Measurements from ENCODE around the gene SMG9. TPM values are rescaled to one million over a fixed set of nuclear protein-coding genes. Genes with fewer than 3 reads are reported as not detected.

Gene SMG9
- total and polyA plus RNA-seq, 2 of the 13 experiments (the other 11 are each of a cell fraction or from before 2014, with no cell fraction given), result 16.1 to 18.7 TPM

DNA sequence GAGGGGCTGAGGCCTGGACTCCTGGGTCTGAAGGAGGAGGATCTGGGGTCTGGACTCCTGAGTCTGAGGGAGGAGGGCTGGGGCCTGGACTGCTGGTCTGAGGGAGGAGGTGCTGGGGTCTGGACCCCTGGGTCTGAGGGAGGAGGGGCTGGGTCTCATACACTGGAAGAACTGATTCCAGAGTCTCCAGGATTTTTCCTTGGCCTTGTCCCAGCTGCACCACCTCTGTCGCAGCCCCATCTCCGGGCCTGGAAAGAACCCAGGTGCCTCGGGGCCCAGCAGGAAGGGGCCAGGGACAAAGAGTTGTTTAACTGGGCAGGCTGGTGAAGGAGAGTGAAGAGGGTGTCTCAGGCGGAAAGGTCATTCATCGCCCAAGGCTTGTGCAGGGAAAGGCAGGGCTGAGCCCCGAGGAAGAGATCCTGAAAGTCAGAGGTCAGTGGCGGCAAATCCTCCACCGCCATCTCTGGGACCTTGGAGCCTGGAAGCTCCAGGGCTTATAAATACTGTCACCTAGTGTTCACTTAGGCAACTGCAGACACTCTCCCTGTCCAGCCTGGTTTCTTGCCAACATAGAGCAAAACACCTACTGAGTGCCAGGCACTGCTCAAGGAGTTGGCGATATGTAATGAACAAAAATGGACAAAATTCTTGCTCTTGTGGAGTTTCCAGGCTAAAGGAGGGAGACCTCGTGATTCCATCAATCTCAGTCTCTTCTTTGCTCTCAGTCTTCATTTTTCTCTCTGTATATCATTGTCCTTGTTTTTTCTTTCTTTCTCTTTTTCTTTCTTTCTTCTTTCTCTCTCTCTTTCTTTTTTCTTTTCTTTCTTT is 30.4 kb upstream of the SMG9 start (continued):
- TF ChIP-seq RBFOX2 (IDR thresholded peaks at IDR 0.05; ENCODE audit: low read depth, low read length), result no peak
- peak; percentile 81 for TF ChIP-seq SMC3 (IDR thresholded peaks at IDR 0.05; ENCODE audit: low read length)
- TF ChIP-seq, protein P1, sequence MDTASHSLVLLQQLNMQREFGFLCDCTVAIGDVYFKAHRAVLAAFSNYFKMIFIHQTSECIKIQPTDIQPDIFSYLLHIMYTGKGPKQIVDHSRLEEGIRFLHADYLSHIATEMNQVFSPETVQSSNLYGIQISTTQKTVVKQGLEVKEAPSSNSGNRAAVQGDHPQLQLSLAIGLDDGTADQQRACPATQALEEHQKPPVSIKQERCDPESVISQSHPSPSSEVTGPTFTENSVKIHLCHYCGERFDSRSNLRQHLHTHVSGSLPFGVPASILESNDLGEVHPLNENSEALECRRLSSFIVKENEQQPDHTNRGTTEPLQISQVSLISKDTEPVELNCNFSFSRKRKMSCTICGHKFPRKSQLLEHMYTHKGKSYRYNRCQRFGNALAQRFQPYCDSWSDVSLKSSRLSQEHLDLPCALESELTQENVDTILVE (CRISPR knock-in tag; IDR thresholded peaks at IDR 0.05), result 0 out of 2 replicates have a peak, but pooled peaks have one; percentile 47
- 0 out of 2 replicates have a peak, but pooled peaks have one; percentile 44 for TF ChIP-seq HOXA3 (CRISPR knock-in tag; IDR thresholded peaks at IDR 0.05)
- peak; percentile 40; the same call in 1 of the 2 replicates for TF ChIP-seq NR2F6 (IDR thresholded peaks at IDR 0.05)
- TF ChIP-seq NR2F6 (CRISPR knock-in tag; IDR thresholded peaks at IDR 0.05), result no peak; the same call in 1 of the 2 replicates
- TF ChIP-seq ZKSCAN1 (IDR thresholded peaks at IDR 0.05; ENCODE audit: low read length), result peak; percentile 98
- TF ChIP-seq ZFP36 (IDR thresholded peaks at IDR 0.05; ENCODE audit: borderline replicate concordance, low read depth, low read length, partially characterized antibody), result peak; percentile 49
- TF ChIP-seq, protein P2, sequence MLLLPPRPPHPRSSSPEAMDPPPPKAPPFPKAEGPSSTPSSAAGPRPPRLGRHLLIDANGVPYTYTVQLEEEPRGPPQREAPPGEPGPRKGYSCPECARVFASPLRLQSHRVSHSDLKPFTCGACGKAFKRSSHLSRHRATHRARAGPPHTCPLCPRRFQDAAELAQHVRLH (CRISPR knock-in tag; IDR thresholded peaks at IDR 0.05; ENCODE audit: borderline replicate concordance, low read depth), result peak; percentile 70; the same call in 1 of the 2 replicates
- TF ChIP-seq, protein P3, sequence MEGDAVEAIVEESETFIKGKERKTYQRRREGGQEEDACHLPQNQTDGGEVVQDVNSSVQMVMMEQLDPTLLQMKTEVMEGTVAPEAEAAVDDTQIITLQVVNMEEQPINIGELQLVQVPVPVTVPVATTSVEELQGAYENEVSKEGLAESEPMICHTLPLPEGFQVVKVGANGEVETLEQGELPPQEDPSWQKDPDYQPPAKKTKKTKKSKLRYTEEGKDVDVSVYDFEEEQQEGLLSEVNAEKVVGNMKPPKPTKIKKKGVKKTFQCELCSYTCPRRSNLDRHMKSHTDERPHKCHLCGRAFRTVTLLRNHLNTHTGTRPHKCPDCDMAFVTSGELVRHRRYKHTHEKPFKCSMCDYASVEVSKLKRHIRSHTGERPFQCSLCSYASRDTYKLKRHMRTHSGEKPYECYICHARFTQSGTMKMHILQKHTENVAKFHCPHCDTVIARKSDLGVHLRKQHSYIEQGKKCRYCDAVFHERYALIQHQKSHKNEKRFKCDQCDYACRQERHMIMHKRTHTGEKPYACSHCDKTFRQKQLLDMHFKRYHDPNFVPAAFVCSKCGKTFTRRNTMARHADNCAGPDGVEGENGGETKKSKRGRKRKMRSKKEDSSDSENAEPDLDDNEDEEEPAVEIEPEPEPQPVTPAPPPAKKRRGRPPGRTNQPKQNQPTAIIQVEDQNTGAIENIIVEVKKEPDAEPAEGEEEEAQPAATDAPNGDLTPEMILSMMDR (CRISPR knock-in tag; IDR thresholded peaks at IDR 0.05), result peak; percentile 93
- TF ChIP-seq RAD21 (CRISPR knock-in tag; IDR thresholded peaks at IDR 0.05), result peak; percentile 84
- TF ChIP-seq SIN3B (IDR thresholded peaks at IDR 0.05; ENCODE audit: low read length), result no peak
- 0 out of 2 replicates have a peak, but pooled peaks have one; percentile 24 for TF ChIP-seq ZNF572 (CRISPR knock-in tag; IDR thresholded peaks at IDR 0.05)
- TF ChIP-seq, protein P4, sequence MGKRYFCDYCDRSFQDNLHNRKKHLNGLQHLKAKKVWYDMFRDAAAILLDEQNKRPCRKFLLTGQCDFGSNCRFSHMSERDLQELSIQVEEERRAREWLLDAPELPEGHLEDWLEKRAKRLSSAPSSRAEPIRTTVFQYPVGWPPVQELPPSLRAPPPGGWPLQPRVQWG (CRISPR knock-in tag; IDR thresholded peaks at IDR 0.05; ENCODE audit: borderline replicate concordance, low read depth), result no peak
- TF ChIP-seq YY1 (IDR thresholded peaks at IDR 0.05; ENCODE audit: insufficient read depth, insufficient replicate concordance, low read depth, low read length), result peak; percentile 58
- TF ChIP-seq ERF (CRISPR knock-in tag; IDR thresholded peaks at IDR 0.05), result 0 out of 2 replicates have a peak, but pooled peaks have one; percentile 30
- TF ChIP-seq RXRA (CRISPR knock-in tag; IDR thresholded peaks at IDR 0.05), result 0 out of 2 replicates have a peak, but pooled peaks have one; percentile 13
- TF ChIP-seq RXRB (CRISPR knock-in tag; IDR thresholded peaks at IDR 0.05; ENCODE audit: borderline replicate concordance), result peak; percentile 50; the same call in 1 of the 2 replicates
- peak; percentile 51 for TF ChIP-seq THAP11 (CRISPR knock-in tag; IDR thresholded peaks at IDR 0.05)
- TF ChIP-seq MAFK (conservative IDR thresholded peaks at IDR 0.05 in 1 of 2, IDR thresholded peaks at IDR 0.05 in 1 of 2; ENCODE audit: low read length in 2 of 2), result no peak
- no peak for TF ChIP-seq CENPX (CRISPR knock-in tag; IDR thresholded peaks at IDR 0.05)
- 0 out of 2 replicates have a peak, but pooled peaks have one; percentile 15 for TF ChIP-seq SALL1 (CRISPR knock-in tag; IDR thresholded peaks at IDR 0.05)
- TF ChIP-seq, protein P5, sequence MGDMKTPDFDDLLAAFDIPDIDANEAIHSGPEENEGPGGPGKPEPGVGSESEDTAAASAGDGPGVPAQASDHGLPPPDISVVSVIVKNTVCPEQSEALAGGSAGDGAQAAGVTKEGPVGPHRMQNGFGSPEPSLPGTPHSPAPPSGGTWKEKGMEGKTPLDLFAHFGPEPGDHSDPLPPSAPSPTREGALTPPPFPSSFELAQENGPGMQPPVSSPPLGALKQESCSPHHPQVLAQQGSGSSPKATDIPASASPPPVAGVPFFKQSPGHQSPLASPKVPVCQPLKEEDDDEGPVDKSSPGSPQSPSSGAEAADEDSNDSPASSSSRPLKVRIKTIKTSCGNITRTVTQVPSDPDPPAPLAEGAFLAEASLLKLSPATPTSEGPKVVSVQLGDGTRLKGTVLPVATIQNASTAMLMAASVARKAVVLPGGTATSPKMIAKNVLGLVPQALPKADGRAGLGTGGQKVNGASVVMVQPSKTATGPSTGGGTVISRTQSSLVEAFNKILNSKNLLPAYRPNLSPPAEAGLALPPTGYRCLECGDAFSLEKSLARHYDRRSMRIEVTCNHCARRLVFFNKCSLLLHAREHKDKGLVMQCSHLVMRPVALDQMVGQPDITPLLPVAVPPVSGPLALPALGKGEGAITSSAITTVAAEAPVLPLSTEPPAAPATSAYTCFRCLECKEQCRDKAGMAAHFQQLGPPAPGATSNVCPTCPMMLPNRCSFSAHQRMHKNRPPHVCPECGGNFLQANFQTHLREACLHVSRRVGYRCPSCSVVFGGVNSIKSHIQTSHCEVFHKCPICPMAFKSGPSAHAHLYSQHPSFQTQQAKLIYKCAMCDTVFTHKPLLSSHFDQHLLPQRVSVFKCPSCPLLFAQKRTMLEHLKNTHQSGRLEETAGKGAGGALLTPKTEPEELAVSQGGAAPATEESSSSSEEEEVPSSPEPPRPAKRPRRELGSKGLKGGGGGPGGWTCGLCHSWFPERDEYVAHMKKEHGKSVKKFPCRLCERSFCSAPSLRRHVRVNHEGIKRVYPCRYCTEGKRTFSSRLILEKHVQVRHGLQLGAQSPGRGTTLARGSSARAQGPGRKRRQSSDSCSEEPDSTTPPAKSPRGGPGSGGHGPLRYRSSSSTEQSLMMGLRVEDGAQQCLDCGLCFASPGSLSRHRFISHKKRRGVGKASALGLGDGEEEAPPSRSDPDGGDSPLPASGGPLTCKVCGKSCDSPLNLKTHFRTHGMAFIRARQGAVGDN (CRISPR knock-in tag; IDR thresholded peaks at IDR 0.05), result peak; percentile 31

Data from HepG2 (cell line).